HG03558 (cell line): Measurements from ENCODE around the gene SORL1.
A peak's percentile ranks its signal among the peaks of the same experiment; 100 is the strongest.

Experiments
- ATAC-seq: cut with Tn5 transposase; IDR thresholded peaks from one replicate; pipeline ENCODE4 v1.9.1; 2021; ENCODE audit warnings: moderate number of reproducible peaks; ENCODE audit not compliant: unreplicated experiment; ENCODE audit errors: extremely low read depth

SORL1 gene

DNA sequence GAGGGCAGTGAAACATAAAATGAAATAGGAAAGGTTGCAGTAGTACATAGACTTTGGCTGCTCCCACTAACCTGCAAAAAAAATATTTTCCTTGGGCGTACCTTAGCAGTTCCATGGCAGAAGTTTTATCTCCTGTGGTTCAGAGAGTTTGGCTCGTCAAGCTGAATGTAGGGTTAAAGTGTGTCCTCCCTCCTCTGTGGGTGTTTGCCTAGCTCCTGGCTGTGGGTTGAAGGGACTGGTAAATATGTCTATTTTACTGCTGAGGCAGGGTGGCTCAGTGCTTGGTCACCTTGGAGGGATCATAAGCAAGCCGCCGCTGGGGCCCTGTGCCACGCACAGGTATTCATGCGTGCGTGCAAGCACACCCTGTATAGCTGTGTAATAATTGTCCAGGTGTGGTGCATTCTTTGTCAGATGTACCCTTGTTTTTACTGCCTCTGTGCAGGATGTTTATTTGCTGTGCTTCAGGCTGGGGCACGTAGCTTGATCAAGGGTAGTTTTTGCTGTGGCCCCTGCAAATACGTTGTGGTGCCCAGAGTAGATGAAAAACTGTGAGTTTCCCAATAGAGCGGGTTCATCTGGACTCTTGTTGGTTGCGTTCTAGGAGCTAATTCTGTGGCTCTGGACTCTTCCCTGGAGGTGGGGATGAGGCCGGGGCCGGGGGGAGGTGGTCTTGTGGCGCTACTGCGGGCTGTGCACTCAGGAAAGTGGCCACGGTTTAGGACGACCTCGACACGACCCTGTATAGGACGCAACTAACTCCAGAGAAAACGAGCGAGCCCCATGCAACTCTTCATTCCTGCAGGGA, 732 bp upstream of the SORL1 start:
- no peak for ATAC-seq

DNA sequence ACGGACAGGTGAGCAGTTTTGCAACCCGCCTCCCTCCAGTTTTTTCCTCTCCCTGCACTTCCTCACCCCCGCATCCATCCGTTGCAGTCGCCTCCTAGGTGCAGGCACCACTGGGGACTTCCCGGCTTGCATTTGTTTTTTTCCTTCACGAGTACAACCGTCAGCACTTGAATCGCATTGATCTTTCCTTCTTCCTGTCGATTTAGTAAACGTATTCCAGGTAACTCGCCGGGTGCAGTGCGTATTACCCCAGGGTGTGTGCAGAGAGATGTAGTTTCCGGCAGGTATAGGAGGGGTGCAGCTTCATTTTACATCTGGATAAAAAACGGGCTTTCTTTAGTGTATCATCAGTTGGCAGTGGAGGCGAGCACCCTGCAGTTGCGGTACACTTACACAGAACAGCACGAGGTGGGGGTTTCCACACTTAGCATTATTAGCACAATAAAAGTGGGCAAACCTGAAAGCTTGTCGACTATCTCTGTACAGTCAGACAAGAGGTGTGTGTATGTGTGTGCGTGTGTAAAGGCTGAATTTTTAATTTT, 566 bp downstream of the SORL1 start, which contains the start of gene SORL1-AS1:
Gene SORL1-AS1 (minus strand): TSS at position 359 of the 542 bp plus-strand sequence.
- ATAC-seq, result no peak

DNA sequence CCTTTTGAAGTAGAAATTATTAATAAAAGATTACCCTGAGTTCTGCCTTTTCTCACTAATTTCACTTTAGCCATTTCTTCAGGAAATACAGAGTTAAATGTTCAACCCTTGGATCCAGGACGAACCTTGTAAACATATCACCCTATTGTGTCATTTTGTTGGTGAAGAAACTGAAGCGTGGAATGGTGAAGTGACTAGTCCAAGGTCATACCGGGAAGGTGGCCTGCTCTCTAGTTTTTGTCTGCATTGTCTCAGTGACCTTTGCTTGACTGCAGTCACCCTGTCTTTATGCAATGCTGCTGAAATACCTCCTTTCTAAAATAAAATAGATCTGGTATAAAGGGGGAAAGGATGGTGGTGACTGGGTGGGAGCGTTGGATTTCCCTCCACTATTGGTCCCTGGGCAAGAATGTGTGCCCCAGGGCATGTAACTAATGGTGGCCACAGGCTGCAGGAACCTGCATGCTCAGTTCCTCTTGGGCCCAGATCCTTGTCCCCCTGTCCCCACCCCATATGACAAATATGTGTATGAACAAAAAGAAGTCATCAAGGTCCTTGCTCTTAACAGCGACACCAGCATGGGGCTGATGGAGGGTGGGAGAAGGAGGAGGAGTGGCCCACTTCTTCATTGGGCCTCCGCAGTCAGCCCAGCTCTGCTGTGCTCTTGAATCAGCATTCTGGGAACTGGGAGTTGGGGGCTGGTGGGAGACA, 1.6 kb downstream of the SORL1 start:
- no peak for ATAC-seq

GRCh38 chr11:121455115-121455514, 3.0 kb downstream of the SORL1 start:
- ATAC-seq, result no peak

GRCh38 chr11:121456151-121456550, 4.0 kb downstream of the SORL1 start:
- no peak for ATAC-seq

- no peak for ATAC-seq
Measured at GRCh38 chr11:121456816-121457431, 4.8 kb downstream of the SORL1 start.

- ATAC-seq, result no peak
Measured at GRCh38 chr11:121458551-121458950, 6.4 kb downstream of the SORL1 start.

GRCh38 chr11:121459413-121460017, 7.4 kb downstream of the SORL1 start:
- ATAC-seq, result no peak

GRCh38 chr11:121460941-121461514, 8.9 kb downstream of the SORL1 start:
- no peak for ATAC-seq

DNA sequence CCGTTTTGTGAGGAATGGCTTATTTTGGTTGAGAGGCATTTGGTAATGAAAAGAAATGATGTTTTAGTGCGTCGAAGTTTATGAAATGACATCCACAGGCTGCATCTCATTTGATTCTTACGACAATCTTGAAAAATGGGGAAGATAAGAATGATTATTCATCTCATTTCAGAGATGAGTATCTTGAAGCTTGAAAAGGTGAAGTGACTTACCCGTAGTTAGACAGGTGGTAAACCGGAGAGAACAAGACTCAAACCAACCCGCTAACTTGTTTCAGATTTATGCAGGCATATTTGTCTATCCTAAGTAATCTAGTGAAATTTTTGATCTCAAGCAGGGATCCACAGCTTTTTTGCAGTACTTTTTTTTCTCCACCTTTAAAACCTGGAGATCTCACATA, 9.7 kb downstream of the SORL1 start:
- no peak for ATAC-seq

- ATAC-seq, result no peak
Measured at GRCh38 chr11:121463689-121464335, 11.7 kb downstream of the SORL1 start.

- peak; percentile 23 for ATAC-seq
Measured at GRCh38 chr11:121464352-121464946, 12.3 kb downstream of the SORL1 start.

- ATAC-seq, result no peak
Measured at GRCh38 chr11:121465709-121466062, 13.6 kb downstream of the SORL1 start.

DNA sequence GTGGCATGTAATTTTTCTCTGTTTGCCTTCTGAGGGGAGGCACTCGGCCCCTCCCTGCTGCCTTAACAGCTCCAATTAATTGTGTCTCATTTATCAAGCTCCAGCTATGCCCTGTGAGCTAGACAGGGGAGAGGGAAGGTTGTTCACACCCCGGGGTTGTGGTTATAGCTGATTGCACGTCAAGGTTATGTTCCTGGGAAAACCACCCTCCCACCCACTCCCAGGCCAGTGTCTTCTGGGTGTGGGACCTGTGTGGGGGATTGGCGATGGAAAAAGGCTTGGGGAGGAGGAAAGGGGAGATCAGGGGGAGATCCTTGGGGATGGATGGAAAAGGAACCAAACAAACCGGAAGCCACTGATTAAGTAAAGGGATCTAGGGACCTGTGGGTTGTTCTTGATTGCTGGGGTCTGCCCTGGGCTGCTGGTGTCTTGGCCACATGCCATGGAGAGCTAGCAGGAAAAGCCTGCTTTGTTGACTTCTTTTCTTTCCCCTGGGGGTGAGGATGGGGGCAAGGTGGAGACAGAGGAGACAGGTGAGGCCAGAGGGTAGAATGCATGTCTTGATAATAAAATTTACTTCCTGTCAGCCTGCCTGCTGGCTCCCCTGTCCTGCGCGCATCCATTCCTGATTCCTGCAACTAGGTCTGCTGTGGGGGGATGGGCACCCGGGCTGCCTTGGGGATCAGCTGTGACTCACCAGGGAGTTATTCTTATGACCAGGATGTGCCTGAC, 14.1 kb downstream of the SORL1 start:
- ATAC-seq, result no peak

- no peak for ATAC-seq
Measured at GRCh38 chr11:121467471-121467870, 15.4 kb downstream of the SORL1 start.

GRCh38 chr11:121467965-121468364, 15.9 kb downstream of the SORL1 start:
- peak; percentile 47 for ATAC-seq

DNA sequence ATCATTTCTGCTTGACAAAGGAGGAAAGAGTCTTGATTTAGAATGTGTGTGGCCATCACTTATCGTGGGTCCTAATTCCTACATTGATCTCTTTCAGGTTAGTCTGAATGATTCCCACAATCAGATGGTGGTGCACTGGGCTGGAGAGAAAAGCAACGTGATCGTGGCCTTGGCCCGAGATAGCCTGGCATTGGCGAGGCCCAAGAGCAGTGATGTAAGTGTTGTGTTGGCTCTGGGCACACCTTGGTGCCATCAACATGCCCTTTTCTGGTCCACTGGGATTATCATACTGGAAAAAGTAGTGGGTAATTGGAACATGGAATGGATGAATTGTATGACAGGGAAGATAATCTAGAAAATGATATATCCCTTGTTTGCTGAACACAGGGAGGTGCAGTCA, 17.8 kb downstream of the SORL1 start:
- ATAC-seq, result no peak

- no peak for ATAC-seq
Measured at GRCh38 chr11:121471167-121471566, 19.1 kb downstream of the SORL1 start.

DNA sequence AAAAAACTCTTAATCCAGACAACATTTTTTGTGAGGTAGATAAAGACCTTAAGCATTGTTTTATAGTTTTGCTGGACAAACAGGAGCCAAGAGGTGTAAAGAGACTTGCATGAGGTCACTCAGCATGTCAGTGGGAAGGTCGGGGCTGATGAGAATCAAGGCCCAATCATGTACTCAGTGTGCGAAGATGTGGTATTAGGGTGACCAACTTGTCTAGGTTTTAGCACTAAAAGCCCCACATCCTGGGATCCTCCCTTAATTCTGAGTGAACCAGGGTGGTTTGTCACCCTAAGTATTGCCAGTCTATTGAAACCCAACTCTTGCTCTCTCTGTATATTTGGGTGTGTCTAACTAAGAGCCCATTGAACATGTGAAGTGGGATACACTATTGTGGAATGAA, 20.2 kb downstream of the SORL1 start:
- no peak for ATAC-seq
